Measurements from ENCODE around the gene SLC25A46.

- TF ChIP-seq CTCF (IDR thresholded peaks at IDR 0.05 in 8 of 11, conservative IDR thresholded peaks at IDR 0.05 in 3 of 11), result no peak
- TF ChIP-seq POLR2AphosphoS5 (IDR thresholded peaks at IDR 0.05), result no peak
Observed at GRCh38 chr5:110702300-110702699, 36.5 kb upstream of the SLC25A46 start.
